Uterus (tissue), 4 donors: ENCODE data around the gene DCAF6. TPM values are rescaled to one million over a fixed set of nuclear protein-coding genes. Genes with fewer than 3 reads are reported as not detected.

Experiments
- DNase-seq, 2 donors: peaks; one replicate each; pipeline ENCODE4 v3.0.0-alpha.2; 2019 to 2020
- H3K27ac ChIP-seq, 2 donors: fragments of 200-600 bp; sonication (generic); 1 replicate in 1 of 2; 2 replicates in 1 of 2; pipeline ENCODE4 v1.5.1; 2016 to 2018
- H3K27me3 ChIP-seq, 2 donors: fragments of 200-600 bp; sonication (generic); one replicate each; pipeline ENCODE4 v1.5.1; 2018 to 2019; ENCODE audit warnings: control low read depth in 1 of 2
- H3K36me3 ChIP-seq, 2 donors: fragments of 200-600 bp; sonication (generic); one replicate each; pipeline ENCODE4 v1.5.1; 2019; ENCODE audit warnings: control low read depth in 1 of 2
- H3K4me1 ChIP-seq, 2 donors: fragments of 200-600 bp; sonication (generic); one replicate each; pipeline ENCODE4 v1.5.1; 2018 to 2019; ENCODE audit warnings: control low read depth in 1 of 2
- H3K4me3 ChIP-seq, 2 donors: fragments of 200-600 bp; sonication (generic); 1 replicate in 1 of 2; 2 replicates in 1 of 2; pipeline ENCODE4 v1.5.1; 2018 to 2019; ENCODE audit warnings: mild to moderate bottlenecking in 1 of 2
- H3K9me3 ChIP-seq, 2 donors: fragments of 200-600 bp; sonication (generic); one replicate each; pipeline ENCODE4 v1.5.1; 2019; ENCODE audit warnings: control low read depth in 1 of 2
- CTCF ChIP-seq, 4 experiments: fragments of 200-600 bp in 2 of 4; fragments of 450-650 bp in 2 of 4; sonication (generic) in 2 of 4; IDR thresholded peaks; one replicate each; pipeline ENCODE4 v1.5.1; 2016 to 2019; ENCODE audit warnings: antibody characterized with exemption in 4 of 4, mild to moderate bottlenecking in 2 of 4, moderate library complexity in 1 of 4
- POLR2A ChIP-seq, 2 donors: fragments of 450-650 bp; IDR thresholded peaks; one replicate each; pipeline ENCODE4 v1.6.1; 2016; ENCODE audit warnings: antibody characterized with exemption in 2 of 2, mild to moderate bottlenecking in 1 of 2, moderate library complexity in 1 of 2
- intact Hi-C: fragments of 100-400 bp; cut with DNase I; formaldehyde crosslinking; loops from one replicate; pipeline ENCODE4 v1.15.1; 2023; ENCODE audit warnings: low total_unique reads
- total RNA-seq, 4 donors: library from RNA; depleted of rRNA in 3 of 4; stranded (reverse); fragments of >200 nt in 3 of 4; gene quantifications; one replicate each; pipeline versions ENCODE4 v1.1.0 to v1.2.4, GENCODE V29; 2014 to 2023
- donor health status: DM: yes; HTN: yes; CAD: no.

Gene DCAF6
- total RNA-seq, 4 donors from 2014 or later, result 19.1 to 77.7 (median 44.9) TPM

GRCh38 chr1:168064216-168064615, 127.7 kb downstream of the DCAF6 start:
- H3K27me3 ChIP-seq, result no peaks in the 10 kb centered on the region
- no peak overlapping the region for H3K27ac ChIP-seq
- TF ChIP-seq POLR2A (IDR thresholded peaks at IDR 0.05) (no peak), CTCF (IDR thresholded peaks at IDR 0.05) (no peak)
- H3K36me3 ChIP-seq, result no peaks in the 10 kb centered on the region
- intact Hi-C loops, result no loop called here
- no peak overlapping the region for H3K4me3 ChIP-seq
- DNase-seq, result no peak
- H3K9me3 ChIP-seq, result no peaks in the 10 kb centered on the region
- H3K4me1 ChIP-seq, result no peaks in the 10 kb centered on the region

GRCh38 chr1:168065506-168065905, 129.0 kb downstream of the DCAF6 start:
- no peak for DNase-seq
- Histone ChIP-seq H3K4me1 (no peaks in the 10 kb centered on the region), H3K36me3 (no peaks in the 10 kb centered on the region), H3K4me3 (no peak overlapping the region), H3K9me3 (no peaks in the 10 kb centered on the region), H3K27me3 (no peaks in the 10 kb centered on the region), H3K27ac (no peak overlapping the region)
- TF ChIP-seq CTCF (IDR thresholded peaks at IDR 0.05) (no peak), POLR2A (IDR thresholded peaks at IDR 0.05) (no peak)
- intact Hi-C loops, result no loop called here

GRCh38 chr1:168069384-168069783, 132.9 kb downstream of the DCAF6 start:
- Histone ChIP-seq H3K27ac (no peak overlapping the region), H3K9me3 (no peaks in the 10 kb centered on the region), H3K4me1 (no peaks in the 10 kb centered on the region), H3K36me3 (no peaks in the 10 kb centered on the region), H3K4me3 (no peak overlapping the region), H3K27me3 (no peaks in the 10 kb centered on the region)
- intact Hi-C loops, result no loop called here
- no peak for TF ChIP-seq POLR2A (IDR thresholded peaks at IDR 0.05)
- no peak for TF ChIP-seq CTCF (IDR thresholded peaks at IDR 0.05)
- no peak for DNase-seq

GRCh38 chr1:168079761-168080160, 143.3 kb downstream of the DCAF6 start:
- no peaks in the 10 kb centered on the region for H3K9me3 ChIP-seq
- H3K36me3 ChIP-seq, result no peaks in the 10 kb centered on the region
- no peaks in the 10 kb centered on the region for H3K4me1 ChIP-seq
- H3K27me3 ChIP-seq, result no peaks in the 10 kb centered on the region
- no peak for DNase-seq
- no peak for TF ChIP-seq POLR2A (IDR thresholded peaks at IDR 0.05)
- TF ChIP-seq CTCF (IDR thresholded peaks at IDR 0.05), result no peak
- intact Hi-C loops, result loop anchor here (10.0 kb wide), 1 partner anchor 55 kb away; the partner anchor contains the start of gene GPR161
- peak overlapping the region; percentile 38 to 46 for H3K27ac ChIP-seq
- no peak overlapping the region for H3K4me3 ChIP-seq

- H3K4me1 ChIP-seq, result no peaks in the 10 kb centered on the region
- peak overlapping the region; percentile 32 to 69 for H3K27ac ChIP-seq
- H3K27me3 ChIP-seq, result no peaks in the 10 kb centered on the region
- H3K4me3 ChIP-seq, result no peak overlapping the region
- intact Hi-C loops, result loop anchor here (10.0 kb wide), 1 partner anchor 53 kb away; the partner anchor contains the start of gene GPR161
- no peaks in the 10 kb centered on the region for H3K36me3 ChIP-seq
- H3K9me3 ChIP-seq, result no peaks in the 10 kb centered on the region
- no peak for DNase-seq
- TF ChIP-seq POLR2A (IDR thresholded peaks at IDR 0.05) (no peak), CTCF (IDR thresholded peaks at IDR 0.05) (no peak)
Observed at GRCh38 chr1:168081373-168082007, 145.0 kb downstream of the DCAF6 start.
